ENCODE results near the gene PCK2. TPM values are rescaled to one million over a fixed set of nuclear protein-coding genes. Genes with fewer than 3 reads are reported as not detected.

The PCK2 gene
- total and polyA plus RNA-seq, 4 donors: 39.8 to 250 (median 221) TPM

DNA sequence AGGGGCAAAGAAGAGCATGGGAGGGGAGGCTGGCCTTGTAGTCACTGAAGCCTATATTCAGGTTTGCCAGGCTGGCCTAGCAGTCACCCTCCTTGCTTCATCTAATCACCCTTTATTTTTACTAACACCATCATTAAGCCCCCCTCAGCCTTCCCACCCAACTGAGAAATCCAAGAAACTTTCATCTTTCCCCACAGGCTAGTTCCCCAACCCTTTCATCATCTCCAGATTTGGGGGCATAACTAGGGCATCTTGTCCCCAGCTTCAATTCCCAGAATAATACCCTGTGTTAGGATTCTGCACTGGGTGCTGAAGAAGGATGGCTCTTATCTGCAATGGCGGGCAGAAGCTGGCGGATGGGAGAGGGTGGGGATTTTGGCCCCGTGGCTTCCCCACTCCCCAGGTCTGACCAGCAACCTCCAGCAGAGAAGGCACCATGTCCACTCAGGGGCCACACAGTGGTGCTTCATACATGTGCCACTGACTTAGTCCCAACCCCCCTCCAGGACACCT lies 6.9 kb downstream of the PCK2 start:
- Histone ChIP-seq H3K9me3 (ENCODE audit: control insufficient read depth in 4 of 4, low read length in 3 of 4) (no peaks in the 10 kb centered on the region), H3K27ac (ENCODE audit: low read depth in 1 of 2, low read length in 2 of 2) (no peak overlapping the region), H3K4me1 (ENCODE audit: control insufficient read depth in 4 of 4, insufficient read depth in 4 of 4, low read length in 3 of 4) (peaks cover 6 to 87% (median 68%) of the 10 kb centered on the region in 4 donors), H3K4me3 (ENCODE audit: low read depth in 1 of 3, low read length in 3 of 3) (no peak overlapping the region), H3K9ac (ENCODE audit: low read depth in 1 of 2, low read length in 2 of 2) (no peak overlapping the region), H3K27me3 (ENCODE audit: control insufficient read depth in 4 of 4, insufficient read depth in 4 of 4, low read length in 3 of 4) (no peaks in the 10 kb centered on the region), H3K36me3 (ENCODE audit: control insufficient read depth in 4 of 4, insufficient read depth in 3 of 4, low read depth in 1 of 4, low read length in 3 of 4) (peaks cover 13 to 38% (median 25%) of the 10 kb centered on the region in 4 donors)
- TF ChIP-seq TAF1 (conservative IDR thresholded peaks at IDR 0.05): no peak
- TF ChIP-seq EGR1 (IDR thresholded peaks at IDR 0.05; ENCODE audit: low read depth in 2 of 2): no peak
- no peak for TF ChIP-seq NR2F2 (IDR thresholded peaks at IDR 0.05)
- TF ChIP-seq, protein P1, sequence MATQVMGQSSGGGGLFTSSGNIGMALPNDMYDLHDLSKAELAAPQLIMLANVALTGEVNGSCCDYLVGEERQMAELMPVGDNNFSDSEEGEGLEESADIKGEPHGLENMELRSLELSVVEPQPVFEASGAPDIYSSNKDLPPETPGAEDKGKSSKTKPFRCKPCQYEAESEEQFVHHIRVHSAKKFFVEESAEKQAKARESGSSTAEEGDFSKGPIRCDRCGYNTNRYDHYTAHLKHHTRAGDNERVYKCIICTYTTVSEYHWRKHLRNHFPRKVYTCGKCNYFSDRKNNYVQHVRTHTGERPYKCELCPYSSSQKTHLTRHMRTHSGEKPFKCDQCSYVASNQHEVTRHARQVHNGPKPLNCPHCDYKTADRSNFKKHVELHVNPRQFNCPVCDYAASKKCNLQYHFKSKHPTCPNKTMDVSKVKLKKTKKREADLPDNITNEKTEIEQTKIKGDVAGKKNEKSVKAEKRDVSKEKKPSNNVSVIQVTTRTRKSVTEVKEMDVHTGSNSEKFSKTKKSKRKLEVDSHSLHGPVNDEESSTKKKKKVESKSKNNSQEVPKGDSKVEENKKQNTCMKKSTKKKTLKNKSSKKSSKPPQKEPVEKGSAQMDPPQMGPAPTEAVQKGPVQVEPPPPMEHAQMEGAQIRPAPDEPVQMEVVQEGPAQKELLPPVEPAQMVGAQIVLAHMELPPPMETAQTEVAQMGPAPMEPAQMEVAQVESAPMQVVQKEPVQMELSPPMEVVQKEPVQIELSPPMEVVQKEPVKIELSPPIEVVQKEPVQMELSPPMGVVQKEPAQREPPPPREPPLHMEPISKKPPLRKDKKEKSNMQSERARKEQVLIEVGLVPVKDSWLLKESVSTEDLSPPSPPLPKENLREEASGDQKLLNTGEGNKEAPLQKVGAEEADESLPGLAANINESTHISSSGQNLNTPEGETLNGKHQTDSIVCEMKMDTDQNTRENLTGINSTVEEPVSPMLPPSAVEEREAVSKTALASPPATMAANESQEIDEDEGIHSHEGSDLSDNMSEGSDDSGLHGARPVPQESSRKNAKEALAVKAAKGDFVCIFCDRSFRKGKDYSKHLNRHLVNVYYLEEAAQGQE (IDR thresholded peaks at IDR 0.05): no peak
- TF ChIP-seq, protein P2, sequence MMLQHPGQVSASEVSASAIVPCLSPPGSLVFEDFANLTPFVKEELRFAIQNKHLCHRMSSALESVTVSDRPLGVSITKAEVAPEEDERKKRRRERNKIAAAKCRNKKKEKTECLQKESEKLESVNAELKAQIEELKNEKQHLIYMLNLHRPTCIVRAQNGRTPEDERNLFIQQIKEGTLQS (IDR thresholded peaks at IDR 0.05): no peak
- TF ChIP-seq JUND (IDR thresholded peaks at IDR 0.05): no peak
- no peak for TF ChIP-seq FOXA2 (IDR thresholded peaks at IDR 0.05)
- TF ChIP-seq YY1 (IDR thresholded peaks at IDR 0.05): no peak
- TF ChIP-seq RAD21 (IDR thresholded peaks at IDR 0.05): no peak
- no peak for TF ChIP-seq HNF4A (conservative IDR thresholded peaks at IDR 0.05)
- TF ChIP-seq SP1 (IDR thresholded peaks at IDR 0.05): no peak
- TF ChIP-seq, protein P3, sequence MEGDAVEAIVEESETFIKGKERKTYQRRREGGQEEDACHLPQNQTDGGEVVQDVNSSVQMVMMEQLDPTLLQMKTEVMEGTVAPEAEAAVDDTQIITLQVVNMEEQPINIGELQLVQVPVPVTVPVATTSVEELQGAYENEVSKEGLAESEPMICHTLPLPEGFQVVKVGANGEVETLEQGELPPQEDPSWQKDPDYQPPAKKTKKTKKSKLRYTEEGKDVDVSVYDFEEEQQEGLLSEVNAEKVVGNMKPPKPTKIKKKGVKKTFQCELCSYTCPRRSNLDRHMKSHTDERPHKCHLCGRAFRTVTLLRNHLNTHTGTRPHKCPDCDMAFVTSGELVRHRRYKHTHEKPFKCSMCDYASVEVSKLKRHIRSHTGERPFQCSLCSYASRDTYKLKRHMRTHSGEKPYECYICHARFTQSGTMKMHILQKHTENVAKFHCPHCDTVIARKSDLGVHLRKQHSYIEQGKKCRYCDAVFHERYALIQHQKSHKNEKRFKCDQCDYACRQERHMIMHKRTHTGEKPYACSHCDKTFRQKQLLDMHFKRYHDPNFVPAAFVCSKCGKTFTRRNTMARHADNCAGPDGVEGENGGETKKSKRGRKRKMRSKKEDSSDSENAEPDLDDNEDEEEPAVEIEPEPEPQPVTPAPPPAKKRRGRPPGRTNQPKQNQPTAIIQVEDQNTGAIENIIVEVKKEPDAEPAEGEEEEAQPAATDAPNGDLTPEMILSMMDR (IDR thresholded peaks at IDR 0.05; ENCODE audit: low read depth, low read length, missing input control): no peak
- TF ChIP-seq, protein P4, sequence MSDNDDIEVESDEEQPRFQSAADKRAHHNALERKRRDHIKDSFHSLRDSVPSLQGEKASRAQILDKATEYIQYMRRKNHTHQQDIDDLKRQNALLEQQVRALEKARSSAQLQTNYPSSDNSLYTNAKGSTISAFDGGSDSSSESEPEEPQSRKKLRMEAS (IDR thresholded peaks at IDR 0.05): no peak
- no peak for TF ChIP-seq FOXA1 (IDR thresholded peaks at IDR 0.05)
- no peak for TF ChIP-seq GABPA (IDR thresholded peaks at IDR 0.05 in 1 of 2, conservative IDR thresholded peaks at IDR 0.05 in 1 of 2)
- TF ChIP-seq HNF4G (IDR thresholded peaks at IDR 0.05): no peak
- TF ChIP-seq, protein P5, sequence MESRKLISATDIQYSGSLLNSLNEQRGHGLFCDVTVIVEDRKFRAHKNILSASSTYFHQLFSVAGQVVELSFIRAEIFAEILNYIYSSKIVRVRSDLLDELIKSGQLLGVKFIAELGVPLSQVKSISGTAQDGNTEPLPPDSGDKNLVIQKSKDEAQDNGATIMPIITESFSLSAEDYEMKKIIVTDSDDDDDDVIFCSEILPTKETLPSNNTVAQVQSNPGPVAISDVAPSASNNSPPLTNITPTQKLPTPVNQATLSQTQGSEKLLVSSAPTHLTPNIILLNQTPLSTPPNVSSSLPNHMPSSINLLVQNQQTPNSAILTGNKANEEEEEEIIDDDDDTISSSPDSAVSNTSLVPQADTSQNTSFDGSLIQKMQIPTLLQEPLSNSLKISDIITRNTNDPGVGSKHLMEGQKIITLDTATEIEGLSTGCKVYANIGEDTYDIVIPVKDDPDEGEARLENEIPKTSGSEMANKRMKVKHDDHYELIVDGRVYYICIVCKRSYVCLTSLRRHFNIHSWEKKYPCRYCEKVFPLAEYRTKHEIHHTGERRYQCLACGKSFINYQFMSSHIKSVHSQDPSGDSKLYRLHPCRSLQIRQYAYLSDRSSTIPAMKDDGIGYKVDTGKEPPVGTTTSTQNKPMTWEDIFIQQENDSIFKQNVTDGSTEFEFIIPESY (IDR thresholded peaks at IDR 0.05): no peak
- no peak for TF ChIP-seq RXRA (IDR thresholded peaks at IDR 0.05)
- DNase-seq (ENCODE audit: low spot score): no peak
- 88% methylated on average over 3 of the region's 3 CpGs for whole genome bisulfite sequencing

Data from liver (tissue), 9 donors.